HepG2 (cell line): Measurements from ENCODE around the gene MEIS3. TPM values are rescaled to one million over a fixed set of nuclear protein-coding genes. Genes with fewer than 3 reads are reported as not detected.

ENCODE experiments used
- ATAC-seq: fragments of 200-7000 bp; cut with Tn5 transposase; 3 replicates; pipeline ENCODE4 v1.9.1; 2020; ENCODE audit warnings: mild to moderate bottlenecking, moderate library complexity
- BruUV-seq: library from RNA; stranded (reverse); fragments of 400-500 nt; replicated peaks from 2 replicates; lab custom pipeline; 2021; lab: Mats Ljungman, UMichigan
- CTCF ChIA-PET: fragments of 300-600 bp; formaldehyde crosslinking; extraction: SDS; loops from one replicate; lab custom pipeline; 2021; ENCODE audit warnings: low total read pairs, inconsistent platforms, low intra/inter-chr PET ratio; lab: Yijun Ruan, JAX
- POLR2A ChIA-PET: fragments of 350-600 bp; sonication (Branson Sonifier 250); formaldehyde crosslinking; loops from one replicate; lab custom pipeline; 2020; ENCODE audit warnings: antibody characterized with exemption, inconsistent platforms; lab: Yijun Ruan, JAX
- DNase-seq: peaks from one replicate; pipeline ENCODE4 v3.0.0-alpha.2; 2015; ENCODE audit warnings: low spot score
- FAIRE-seq: peaks from 3 replicates; lab custom pipeline; 2011; peaks lifted over from hg19 to GRCh38; lab: Jason Lieb, UNC
- H2AFZ ChIP-seq: one replicate; pipeline ENCODE4 v1.6.1; 2011; ENCODE audit warnings: low read length, inconsistent platforms
- H3K27ac ChIP-seq: fragments of 300-600 bp; 3 replicates; pipeline ENCODE4 v1.8.0; 2011; ENCODE audit warnings: mixed run types, mild to moderate bottlenecking, mixed read lengths, low read length, inconsistent platforms; ENCODE audit not compliant: insufficient read depth; ENCODE audit errors: extremely low read length
- H3K27me3 ChIP-seq, 2 experiments: fragments of 200-600 bp in 1 of 2; 2 replicates in 1 of 2; 3 replicates in 1 of 2; pipeline versions ENCODE4 v1.6.0 to v1.8.0; 2011; ENCODE audit warnings: low read length in 2 of 2, mild to moderate bottlenecking in 2 of 2, moderate library complexity in 2 of 2, inconsistent platforms in 1 of 2; ENCODE audit not compliant: insufficient read depth in 2 of 2, control insufficient read depth in 1 of 2
- H3K36me3 ChIP-seq, 2 experiments: fragments of 200-600 bp in 1 of 2; replicated peaks in 1 of 2; 2 replicates in 1 of 2; 3 replicates in 1 of 2; pipeline versions ENCODE4 v1.5.1 to v1.8.0; 2011; ENCODE audit warnings: low read length in 2 of 2, inconsistent platforms in 1 of 2; ENCODE audit not compliant: insufficient read depth in 2 of 2, control insufficient read depth in 1 of 2
- H3K4me1 ChIP-seq: 2 replicates; pipeline ENCODE4 v1.5.1; 2012; ENCODE audit warnings: low read length, inconsistent platforms; ENCODE audit not compliant: insufficient read depth
- H3K4me2 ChIP-seq: 2 replicates; pipeline ENCODE4 v1.6.0; 2011; ENCODE audit warnings: low read depth, low read length, inconsistent platforms
- H3K4me3 ChIP-seq, 3 experiments: fragments of 200-600 bp in 1 of 3; sonication (generic), shearing (Covaris generic) in 1 of 3; replicated peaks in 1 of 3; 2 replicates each; pipeline ENCODE4 v1.5.1; 2011 to 2016; ENCODE audit warnings: low read length in 3 of 3, inconsistent platforms in 2 of 3, low read depth in 2 of 3, mild to moderate bottlenecking in 2 of 3, control low read depth in 1 of 3, mixed read lengths in 1 of 3; ENCODE audit not compliant: insufficient read depth in 1 of 3
- H3K79me2 ChIP-seq: one replicate; pipeline ENCODE4 v1.6.1; 2011; ENCODE audit warnings: low read length, inconsistent platforms; ENCODE audit not compliant: insufficient read depth
- H3K9ac ChIP-seq: 2 replicates; pipeline ENCODE4 v1.6.0; 2011; ENCODE audit warnings: mild to moderate bottlenecking, low read depth, low read length, inconsistent platforms; ENCODE audit not compliant: insufficient read depth
- H3K9me3 ChIP-seq: 2 replicates; pipeline ENCODE4 v1.5.1; 2012; ENCODE audit warnings: mild to moderate bottlenecking, low read length
- H4K20me1 ChIP-seq: 2 replicates; pipeline ENCODE4 v1.6.0; 2011; ENCODE audit warnings: inconsistent platforms, mild to moderate bottlenecking, low read length, moderate library complexity; ENCODE audit not compliant: insufficient read depth
- CCDC6 ChIP-seq: sonication (generic); formaldehyde crosslinking; IDR thresholded peaks from 2 replicates; pipeline ENCODE4 v1.8.1; 2022; ENCODE audit warnings: mild to moderate bottlenecking, missing genetic modification reagents, moderate library complexity
- MIER2 ChIP-seq: IDR thresholded peaks from 2 replicates; pipeline ENCODE4 v1.6.1; 2016; ENCODE audit warnings: missing biosample characterization, missing genetic modification reagents
- REXO4 ChIP-seq: sonication (generic); formaldehyde crosslinking; IDR thresholded peaks from 2 replicates; pipeline ENCODE4 v1.8.0; 2022; ENCODE audit warnings: missing genetic modification reagents, mild to moderate bottlenecking, borderline replicate concordance
- RFX1 ChIP-seq: fragments of 450-650 bp; IDR thresholded peaks from 2 replicates; pipeline ENCODE4 v1.6.1; 2017
- SALL1 ChIP-seq: sonication (generic); formaldehyde crosslinking; IDR thresholded peaks from 2 replicates; pipeline ENCODE4 v1.8.0; 2022; ENCODE audit warnings: mild to moderate bottlenecking, missing genetic modification reagents
- SIX1 ChIP-seq: sonication (generic); formaldehyde crosslinking; IDR thresholded peaks from 2 replicates; pipeline ENCODE4 v1.4.0; 2020; ENCODE audit warnings: missing genetic modification reagents, borderline replicate concordance
- YEATS2 ChIP-seq: sonication (generic); formaldehyde crosslinking; IDR thresholded peaks from 2 replicates; pipeline ENCODE4 v1.4.0; 2020; ENCODE audit warnings: missing genetic modification reagents, borderline replicate concordance
- ZBTB4 ChIP-seq: sonication (generic); formaldehyde crosslinking; IDR thresholded peaks from 2 replicates; pipeline ENCODE4 v1.4.0; 2020; ENCODE audit warnings: missing genetic modification reagents, mild to moderate bottlenecking, borderline replicate concordance
- ZHX2 ChIP-seq, 2 experiments: sonication (generic) in 1 of 2; formaldehyde crosslinking in 1 of 2; IDR thresholded peaks; 2 replicates each; pipeline versions ENCODE4 v1.6.1 to v1.9.0; 2014 to 2022; ENCODE audit warnings: antibody characterized with exemption in 1 of 2, borderline replicate concordance in 1 of 2, inconsistent platforms in 1 of 2, low read depth in 1 of 2, missing genetic modification reagents in 1 of 2
- ZNF317 ChIP-seq: sonication (generic); formaldehyde crosslinking; IDR thresholded peaks from 2 replicates; pipeline ENCODE4 v1.5.0; 2020; ENCODE audit warnings: mild to moderate bottlenecking, missing genetic modification reagents
- ZNF354B ChIP-seq: sonication (generic); formaldehyde crosslinking; IDR thresholded peaks from 2 replicates; pipeline ENCODE4 v1.8.0; 2022; ENCODE audit warnings: mild to moderate bottlenecking, missing genetic modification reagents
- ZNF549 ChIP-seq: sonication (generic); formaldehyde crosslinking; IDR thresholded peaks from 2 replicates; pipeline ENCODE4 v1.5.0; 2020; ENCODE audit warnings: missing genetic modification reagents
- ZNF737 ChIP-seq: sonication (generic); formaldehyde crosslinking; IDR thresholded peaks from 2 replicates; pipeline ENCODE4 v1.5.0; 2020; ENCODE audit warnings: missing genetic modification reagents, mild to moderate bottlenecking, borderline replicate concordance
- ZSCAN21 ChIP-seq: sonication (generic); formaldehyde crosslinking; IDR thresholded peaks from 2 replicates; pipeline ENCODE4 v1.8.0; 2022; ENCODE audit warnings: mild to moderate bottlenecking, missing genetic modification reagents, moderate library complexity, borderline replicate concordance
- WGBS: methylation state at CpG from one replicate; pipeline ENCODE4 v1.1.6; 2017; ENCODE audit warnings: low lambda C conversion rate; 5-methylcytosine and 5-hydroxymethylcytosine counted together
- in situ Hi-C: cut with HindIII; loops from 2 replicates; pipeline ENCODE4 v1.10.0; 2017; ENCODE audit warnings: low pct_unique_long_range_greater_than_20kb; ENCODE audit not compliant: extremely low pct_ligation_motif_present
- intact Hi-C: fragments of 100-400 bp; cut with micrococcal nuclease; formaldehyde crosslinking; loops from one replicate; pipeline ENCODE4 v1.10.0; 2022; ENCODE audit not compliant: unreplicated experiment
- polyA plus RNA-seq, 8 experiments: library from polyadenylated mRNA; depleted of rRNA in 3 of 8; stranded (reverse) in 7 of 8; unstranded in 1 of 8; fragments of >200 nt; fragmentation: Illumina TruSeq in 4 of 8; extraction: Trizol in 4 of 8; gene quantifications; 2 replicates each; pipeline versions ENCODE4 v1.2.1 to v1.2.3, GENCODE V29; 2011 to 2016; ENCODE audit warnings: low read depth in 4 of 8, missing spikeins in 1 of 8, mixed read lengths in 1 of 8; ENCODE audit not compliant: insufficient read depth in 1 of 8
- total RNA-seq, 5 experiments: library from RNA; depleted of rRNA; stranded (reverse); fragments of >200 nt; fragmentation: Illumina TruSeq; extraction: Trizol; gene quantifications; 2 replicates each; pipeline ENCODE4 v1.2.3, GENCODE V29; 2016; ENCODE audit warnings: low read depth in 1 of 5

MEIS3 gene
- total and polyA plus RNA-seq, 2 of the 13 experiments (the other 11 are each of a cell fraction or from before 2014, with no cell fraction given): 0.09 to 0.70 TPM

DNA sequence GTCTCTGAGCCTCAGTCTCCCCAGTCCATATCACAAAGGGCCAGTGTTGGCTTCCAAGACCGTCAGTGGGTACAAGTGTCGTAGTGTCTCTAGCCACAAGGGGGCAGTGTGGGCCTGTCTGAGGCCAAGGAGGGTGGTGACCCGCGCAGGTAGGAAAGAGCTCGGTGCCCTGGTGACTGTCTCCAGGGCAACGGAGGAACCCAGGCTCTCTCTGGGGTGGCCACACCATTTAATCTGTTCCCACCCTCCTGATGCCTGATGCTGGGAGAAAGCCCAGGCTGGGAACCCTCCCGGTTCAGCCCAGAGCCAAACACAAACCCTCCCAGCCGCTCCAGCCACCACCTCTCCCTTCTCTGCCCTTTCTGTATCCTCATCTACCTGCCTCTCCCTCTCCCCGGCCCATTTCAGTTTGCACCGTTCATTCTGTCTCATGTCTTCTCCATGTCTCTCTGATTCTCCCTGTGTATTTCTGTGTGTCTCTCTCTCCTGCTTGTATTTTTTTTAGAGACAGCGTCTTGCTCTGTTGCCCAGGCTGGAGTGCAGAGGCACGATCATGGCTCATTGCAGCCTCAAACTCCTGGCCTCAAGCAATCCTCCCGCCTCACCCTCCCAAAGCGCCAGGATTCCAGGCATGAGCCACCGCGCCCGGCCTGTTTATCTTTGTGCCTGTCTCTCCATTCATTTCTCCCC is 17.5 kb upstream of the MEIS3 start:
- peaks cover 0 to 8% of the 10 kb centered on the region in 2 experiments; a peak in 2 of 5 replicates for H3K27me3 ChIP-seq
- peak; percentile 82 for FAIRE-seq
- peak; percentile 92 for ATAC-seq
- no TSS peak for BruUV-seq
- POLR2A ChIA-PET: interaction anchor here (1.0 to 1.1 kb wide), 2 partner anchors 10 to 47 kb away, joined by 3 to 4 read pairs; partner anchors contain the start of gene KPTN
- no peak overlapping the region for H3K4me3 ChIP-seq
- intact Hi-C loops (loop anchor here (1.0 kb wide), 2 partner anchors 78 to 261 kb away; partner anchors contain the start of gene NAPA), in situ Hi-C loops (loop anchor here (5.0 kb wide), 2 partner anchors 80 to 260 kb away; partner anchors contain the start of gene NAPA)
- H3K4me2 ChIP-seq: no peak overlapping the region
- H3K9ac ChIP-seq: no peak overlapping the region
- CTCF ChIA-PET: interaction anchor here (0.8 to 3.2 kb wide), 5 partner anchors 47 to 271 kb away, joined by 3 to 28 read pairs (median 14); partner anchors contain the start of genes KPTN and NAPA
- peak; percentile 50 for DNase-seq
- H2AFZ ChIP-seq: no peak overlapping the region
- 36% methylated on average over 11 of the region's 17 CpGs for WGBS
- no peaks in the 10 kb centered on the region for H3K4me1 ChIP-seq
- H4K20me1 ChIP-seq: 0 out of 2 replicates have a peak, but pooled peaks cover 2% of the 10 kb centered on the region
- no peak overlapping the region for H3K27ac ChIP-seq
- H3K36me3 ChIP-seq: no peaks in the 10 kb centered on the region
- no peaks in the 10 kb centered on the region for H3K79me2 ChIP-seq
- no peaks in the 10 kb centered on the region for H3K9me3 ChIP-seq
- TF ChIP-seq ZHX2 (IDR thresholded peaks at IDR 0.05; ENCODE audit: low read depth) (no peak), ZHX2 (CRISPR knock-in tag; IDR thresholded peaks at IDR 0.05; ENCODE audit: borderline replicate concordance) (no peak), SIX1 (CRISPR knock-in tag) (no peak), CCDC6 (CRISPR knock-in tag) (no peak), REXO4 (CRISPR knock-in tag) (no peak), MIER2 (CRISPR knock-in tag) (peak; percentile 45; the same call in 1 of the 2 replicates), ZNF549 (no peak), RFX1 (peak; percentile 66; the same call in 1 of the 2 replicates), ZBTB4 (CRISPR knock-in tag) (0 out of 2 replicates have a peak, but pooled peaks have one; percentile 43), ZNF317 (CRISPR knock-in tag) (no peak), ZSCAN21 (no peak), YEATS2 (CRISPR knock-in tag) (no peak), ZNF354B (CRISPR knock-in tag) (no peak), SALL1 (no peak), ZNF737 (CRISPR knock-in tag) (no peak)
